H7 (cell line): Measurements from ENCODE around the gene SAMD8. TPM values are rescaled to one million over a fixed set of nuclear protein-coding genes. Genes with fewer than 3 reads are reported as not detected.
"Not testable (repeated sequence)": the region's sequence is repeated elsewhere in the genome, so short reads cannot be mapped to it uniquely, and the experiment has no call there.

Experiments used
- DNase-seq: peaks from one replicate; pipeline ENCODE4 v3.0.0; 2012
- H3K27me3 ChIP-seq: 2 replicates; pipeline ENCODE4 v1.6.0; 2011; ENCODE audit warnings: mild to moderate bottlenecking, low read length; ENCODE audit not compliant: control insufficient read depth, insufficient read depth
- H3K36me3 ChIP-seq: replicated peaks from 2 replicates; pipeline ENCODE4 v1.5.1; 2011; ENCODE audit warnings: low read length; ENCODE audit not compliant: control insufficient read depth, insufficient read depth
- H3K4me3 ChIP-seq: 2 replicates; pipeline ENCODE4 v1.5.1; 2011; ENCODE audit warnings: low read depth, mild to moderate bottlenecking, control low read depth, low read length, moderate library complexity; ENCODE audit not compliant: insufficient read depth
- total RNA-seq: library from RNA; depleted of rRNA; stranded (reverse); fragments of >200 nt; shearing (Covaris generic); gene quantifications from 2 replicates; pipeline ENCODE4 v1.2.3, GENCODE V29; 2014

Gene SAMD8
- total RNA-seq, 1 experiment from 2014 or later: 13.2 TPM

GRCh38 chr10:75127471-75127870 is 16.0 kb downstream of the SAMD8 start:
- H3K36me3 ChIP-seq: no peaks in the 10 kb centered on the region
- H3K27me3 ChIP-seq: no peaks in the 10 kb centered on the region
- DNase-seq: no peak
- H3K4me3 ChIP-seq: no peak overlapping the region

GRCh38 chr10:75128985-75129384 is 17.5 kb downstream of the SAMD8 start:
- H3K4me3 ChIP-seq, H3K36me3 ChIP-seq, DNase-seq, H3K27me3 ChIP-seq: not testable (repeated sequence)

- H3K4me3 ChIP-seq: no peak overlapping the region
- H3K36me3 ChIP-seq: no peaks in the 10 kb centered on the region
- H3K27me3 ChIP-seq: no peaks in the 10 kb centered on the region
- DNase-seq: no peak
Observed at GRCh38 chr10:75129537-75129936, 18.1 kb downstream of the SAMD8 start.

GRCh38 chr10:75133701-75134100 is 22.2 kb downstream of the SAMD8 start:
- H3K4me3 ChIP-seq, H3K27me3 ChIP-seq, H3K36me3 ChIP-seq, DNase-seq: not testable (repeated sequence)

GRCh38 chr10:75136346-75136745 is 24.9 kb downstream of the SAMD8 start:
- no peaks in the 10 kb centered on the region for H3K27me3 ChIP-seq

GRCh38 chr10:75137533-75138438 is 26.3 kb downstream of the SAMD8 start:
- no peak overlapping the region for H3K4me3 ChIP-seq
- no peaks in the 10 kb centered on the region for H3K36me3 ChIP-seq
- no peak for DNase-seq
- H3K27me3 ChIP-seq: no peaks in the 10 kb centered on the region

More at GRCh38 chr10:75136346-75136745, 24.9 kb downstream of the SAMD8 start:
- Histone ChIP-seq H3K4me3 (no peak overlapping the region), H3K36me3 (no peaks in the 10 kb centered on the region)
- no peak for DNase-seq

- Histone ChIP-seq H3K27me3 (no peaks in the 10 kb centered on the region), H3K4me3 (no peak overlapping the region), H3K36me3 (no peaks in the 10 kb centered on the region)
- DNase-seq: no peak
Observed at GRCh38 chr10:75140246-75140645, 28.8 kb downstream of the SAMD8 start.

- no peaks in the 10 kb centered on the region for H3K27me3 ChIP-seq
- DNase-seq: no peak
- H3K36me3 ChIP-seq: no peaks in the 10 kb centered on the region
- H3K4me3 ChIP-seq: no peak overlapping the region
Observed at GRCh38 chr10:75143353-75143752, 31.9 kb downstream of the SAMD8 start.

- DNase-seq: no peak
- H3K36me3 ChIP-seq: peaks cover under 1% of the 10 kb centered on the region; the same call in 1 of the 2 replicates
- H3K27me3 ChIP-seq: no peaks in the 10 kb centered on the region
- no peak overlapping the region for H3K4me3 ChIP-seq
Observed at GRCh38 chr10:75145590-75145989, 34.1 kb downstream of the SAMD8 start.

- peaks cover 2% of the 10 kb centered on the region; the same call in 1 of the 2 replicates for H3K36me3 ChIP-seq
- DNase-seq: no peak
- H3K27me3 ChIP-seq: no peaks in the 10 kb centered on the region
- H3K4me3 ChIP-seq: no peak overlapping the region
Observed at GRCh38 chr10:75146780-75147179, 35.3 kb downstream of the SAMD8 start.

- peaks cover 3% of the 10 kb centered on the region for H3K36me3 ChIP-seq
- no peak for DNase-seq
- H3K4me3 ChIP-seq: no peak overlapping the region
- no peaks in the 10 kb centered on the region for H3K27me3 ChIP-seq
Observed at GRCh38 chr10:75150656-75151055, 39.2 kb downstream of the SAMD8 start.

GRCh38 chr10:75159519-75159918 is 48.1 kb downstream of the SAMD8 start:
- no peaks in the 10 kb centered on the region for H3K36me3 ChIP-seq
- no peak for DNase-seq
- H3K27me3 ChIP-seq: no peaks in the 10 kb centered on the region
- no peak overlapping the region for H3K4me3 ChIP-seq

- Histone ChIP-seq H3K27me3 (no peaks in the 10 kb centered on the region), H3K36me3 (no peaks in the 10 kb centered on the region), H3K4me3 (no peak overlapping the region)
- DNase-seq: no peak
Observed at GRCh38 chr10:75165684-75166622, 54.5 kb downstream of the SAMD8 start.

- DNase-seq: no peak
- no peaks in the 10 kb centered on the region for H3K27me3 ChIP-seq
- H3K36me3 ChIP-seq: no peaks in the 10 kb centered on the region
- no peak overlapping the region for H3K4me3 ChIP-seq
Observed at GRCh38 chr10:75166623-75166972, 55.1 kb downstream of the SAMD8 start.

GRCh38 chr10:75168275-75168674 is 56.8 kb downstream of the SAMD8 start:
- Histone ChIP-seq H3K27me3 (no peaks in the 10 kb centered on the region), H3K4me3 (no peak overlapping the region), H3K36me3 (no peaks in the 10 kb centered on the region)
- no peak for DNase-seq
